GM12878 (cell line): ENCODE data around the gene LCAT. TPM values are rescaled to one million over a fixed set of nuclear protein-coding genes. Genes with fewer than 3 reads are reported as not detected.

ENCODE experiments used
- CBX3 ChIP-seq: fragments of 200-600 bp; sonication (generic); IDR thresholded peaks from 2 replicates; pipeline ENCODE4 v1.6.1; 2016; ENCODE audit warnings: low read depth, borderline replicate concordance
- GABPA ChIP-seq: IDR thresholded peaks from 2 replicates; pipeline ENCODE4 v1.6.1; 2014; ENCODE audit warnings: antibody characterized with exemption, low read depth, mild to moderate bottlenecking, inconsistent platforms
- IKZF1 ChIP-seq: fragments of 450-650 bp; conservative IDR thresholded peaks from 2 replicates; pipeline ENCODE4 v1.6.1; 2017; ENCODE audit warnings: antibody characterized with exemption, mild to moderate bottlenecking
- IRF3 ChIP-seq: fragments of 450-650 bp; IDR thresholded peaks from 2 replicates; pipeline ENCODE4 v1.6.1; 2014; ENCODE audit warnings: mild to moderate bottlenecking
- JUNB ChIP-seq: IDR thresholded peaks from 2 replicates; pipeline ENCODE4 v1.6.1; 2016; ENCODE audit warnings: antibody characterized with exemption, mild to moderate bottlenecking
- JUND ChIP-seq: IDR thresholded peaks from 2 replicates; pipeline ENCODE4 v1.6.1; 2012; ENCODE audit warnings: low read depth, mild to moderate bottlenecking, low read length, improper control_type of control experiment, moderate library complexity
- MYC ChIP-seq: IDR thresholded peaks from 2 replicates; pipeline ENCODE4 v1.6.1; 2011; ENCODE audit warnings: mild to moderate bottlenecking, low read length, moderate library complexity, inconsistent platforms; ENCODE audit not compliant: insufficient read depth, insufficient replicate concordance, insufficient read length, severe bottlenecking
- NFXL1 ChIP-seq: fragments of 450-650 bp; IDR thresholded peaks from 2 replicates; pipeline ENCODE4 v1.6.1; 2017; ENCODE audit warnings: antibody characterized with exemption, mild to moderate bottlenecking, borderline replicate concordance
- NR2C2 ChIP-seq: IDR thresholded peaks from 2 replicates; pipeline ENCODE4 v1.6.1; 2011; ENCODE audit warnings: borderline replicate concordance, low read depth; ENCODE audit not compliant: control insufficient read depth, insufficient read length
- RBBP5 ChIP-seq: fragments of 200-600 bp; sonication (generic); conservative IDR thresholded peaks from 2 replicates; pipeline ENCODE4 v1.6.1; 2016
- RELA ChIP-seq: fragments of 450-650 bp; IDR thresholded peaks from 2 replicates; pipeline ENCODE4 v1.8.0; 2014; ENCODE audit warnings: borderline replicate concordance; ENCODE audit not compliant: partially characterized antibody
- RUNX3 ChIP-seq: IDR thresholded peaks from 2 replicates; pipeline ENCODE4 v1.6.1; 2012; ENCODE audit warnings: low read length, inconsistent platforms
- SMAD5 ChIP-seq: IDR thresholded peaks from 2 replicates; pipeline ENCODE4 v1.6.1; 2016; ENCODE audit warnings: antibody characterized with exemption, low read depth
- SMC3 ChIP-seq: IDR thresholded peaks from 2 replicates; pipeline ENCODE4 v1.6.1; 2011; ENCODE audit warnings: low read length, improper control_type of control experiment, borderline replicate concordance
- SP1 ChIP-seq: IDR thresholded peaks from one replicate; pipeline ENCODE4 v1.6.1; 2011; ENCODE audit warnings: low read depth, low read length
- USF1 ChIP-seq: IDR thresholded peaks from 2 replicates; pipeline ENCODE4 v1.6.1; 2011; ENCODE audit warnings: borderline replicate concordance, low read depth, mild to moderate bottlenecking, moderate library complexity, mixed read lengths, low read length; ENCODE audit not compliant: insufficient read depth; ENCODE audit errors: extremely low read length
- ZNF274 ChIP-seq: IDR thresholded peaks from one replicate; pipeline ENCODE4 v1.8.0; 2011; ENCODE audit not compliant: insufficient read length, insufficient read depth
- ZNF687 ChIP-seq: fragments of 450-650 bp; IDR thresholded peaks from 2 replicates; pipeline ENCODE4 v1.6.1; 2017; ENCODE audit warnings: mild to moderate bottlenecking, moderate library complexity
- ZZZ3 ChIP-seq: IDR thresholded peaks from 2 replicates; pipeline ENCODE4 v1.6.1; 2011; ENCODE audit warnings: low read depth; ENCODE audit not compliant: control insufficient read depth, insufficient read length
- polyA plus RNA-seq, 11 experiments: library from polyadenylated mRNA; depleted of rRNA in 4 of 11; unstranded in 6 of 11; stranded (reverse) in 5 of 11; fragments of >200 nt; fragmentation: Nextera tagmentation in 4 of 11; fragmentation: Illumina TruSeq in 1 of 11; extraction: Ambion mirVana in 4 of 11; extraction: Trizol in 1 of 11; gene quantifications; 1 replicate in 1 of 11; 2 replicates in 10 of 11; pipeline versions ENCODE4 v1.2.1 to v1.2.3, GENCODE V29; 2011 to 2016; ENCODE audit warnings: inconsistent platforms in 2 of 11, missing spikeins in 2 of 11, low read depth in 1 of 11
- total RNA-seq, 4 experiments: library from RNA; depleted of rRNA in 3 of 4; stranded (reverse); fragments of >200 nt in 3 of 4; fragmentation: Illumina TruSeq in 1 of 4; extraction: Trizol in 1 of 4; gene quantifications; 2 replicates each; pipeline versions ENCODE4 v1.2.1 to v1.2.3, GENCODE V29; 2013 to 2021
- TF ChIP-seq, protein P1 (sequence below): fragments of 450-650 bp; IDR thresholded peaks from 2 replicates; pipeline ENCODE4 v1.6.1; 2017; ENCODE audit warnings: mild to moderate bottlenecking, moderate library complexity

Gene LCAT
- total and polyA plus RNA-seq, 10 of the 15 experiments (the other 5 are each of a cell fraction or from before 2014, with no cell fraction given) = 0.61 to 11.7 (median 3.3) TPM

GRCh38 chr16:67968400-67969253 lies 24.7 kb upstream of the LCAT start, which contains the start of gene SLC12A4 (continued):
- TF ChIP-seq, protein P1, sequence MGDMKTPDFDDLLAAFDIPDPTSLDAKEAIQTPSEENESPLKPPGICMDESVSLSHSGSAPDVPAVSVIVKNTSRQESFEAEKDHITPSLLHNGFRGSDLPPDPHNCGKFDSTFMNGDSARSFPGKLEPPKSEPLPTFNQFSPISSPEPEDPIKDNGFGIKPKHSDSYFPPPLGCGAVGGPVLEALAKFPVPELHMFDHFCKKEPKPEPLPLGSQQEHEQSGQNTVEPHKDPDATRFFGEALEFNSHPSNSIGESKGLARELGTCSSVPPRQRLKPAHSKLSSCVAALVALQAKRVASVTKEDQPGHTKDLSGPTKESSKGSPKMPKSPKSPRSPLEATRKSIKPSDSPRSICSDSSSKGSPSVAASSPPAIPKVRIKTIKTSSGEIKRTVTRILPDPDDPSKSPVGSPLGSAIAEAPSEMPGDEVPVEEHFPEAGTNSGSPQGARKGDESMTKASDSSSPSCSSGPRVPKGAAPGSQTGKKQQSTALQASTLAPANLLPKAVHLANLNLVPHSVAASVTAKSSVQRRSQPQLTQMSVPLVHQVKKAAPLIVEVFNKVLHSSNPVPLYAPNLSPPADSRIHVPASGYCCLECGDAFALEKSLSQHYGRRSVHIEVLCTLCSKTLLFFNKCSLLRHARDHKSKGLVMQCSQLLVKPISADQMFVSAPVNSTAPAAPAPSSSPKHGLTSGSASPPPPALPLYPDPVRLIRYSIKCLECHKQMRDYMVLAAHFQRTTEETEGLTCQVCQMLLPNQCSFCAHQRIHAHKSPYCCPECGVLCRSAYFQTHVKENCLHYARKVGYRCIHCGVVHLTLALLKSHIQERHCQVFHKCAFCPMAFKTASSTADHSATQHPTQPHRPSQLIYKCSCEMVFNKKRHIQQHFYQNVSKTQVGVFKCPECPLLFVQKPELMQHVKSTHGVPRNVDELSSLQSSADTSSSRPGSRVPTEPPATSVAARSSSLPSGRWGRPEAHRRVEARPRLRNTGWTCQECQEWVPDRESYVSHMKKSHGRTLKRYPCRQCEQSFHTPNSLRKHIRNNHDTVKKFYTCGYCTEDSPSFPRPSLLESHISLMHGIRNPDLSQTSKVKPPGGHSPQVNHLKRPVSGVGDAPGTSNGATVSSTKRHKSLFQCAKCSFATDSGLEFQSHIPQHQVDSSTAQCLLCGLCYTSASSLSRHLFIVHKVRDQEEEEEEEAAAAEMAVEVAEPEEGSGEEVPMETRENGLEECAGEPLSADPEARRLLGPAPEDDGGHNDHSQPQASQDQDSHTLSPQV = no peak
- TF ChIP-seq SMC3 (no peak), IKZF1 (peak; percentile 76), JUND (no peak), RELA (no peak), USF1 (no peak), GABPA (no peak), MYC (peak; percentile 46), SMAD5 (no peak), NFXL1 (peak; percentile 99), SP1 (peak; percentile 49), RBBP5 (no peak), JUNB (no peak), ZNF274 (no peak), RUNX3 (no peak), NR2C2 (no peak), ZZZ3 (no peak), IRF3 (no peak), CBX3 (no peak), ZNF687 (no peak)
